Caco-2 (cell line): Measurements from ENCODE around the gene GLI1. TPM values are rescaled to one million over a fixed set of nuclear protein-coding genes. Genes with fewer than 3 reads are reported as not detected.

Experiments
- BruUV-seq: library from RNA; stranded (reverse); fragments of 400-500 nt; replicated peaks from 2 replicates; lab custom pipeline; 2021; lab: Mats Ljungman, UMichigan
- CTCF ChIA-PET: fragments of 300-600 bp; sonication (Branson Sonifier 250); formaldehyde crosslinking; loops from one replicate; lab custom pipeline; 2022; ENCODE audit warnings: antibody characterized with exemption; lab: Charles Lee
- POLR2A ChIA-PET: fragments of 300-600 bp; sonication (Branson Sonifier 250); formaldehyde crosslinking; loops from one replicate; lab custom pipeline; 2022; ENCODE audit warnings: antibody characterized with exemption; lab: Charles Lee
- DNase-seq, 2 experiments: peaks; one replicate each; pipeline versions ENCODE4 v3.0.0 to v3.0.0-alpha.2; 2020 to 2022
- H3K27me3 ChIP-seq: replicated peaks from 2 replicates; pipeline ENCODE4 v1.6.0; 2011; ENCODE audit warnings: low read length; ENCODE audit not compliant: control insufficient read depth, insufficient read depth
- H3K36me3 ChIP-seq: 2 replicates; pipeline ENCODE4 v1.5.1; 2011; ENCODE audit warnings: low read length; ENCODE audit not compliant: control insufficient read depth, insufficient read depth
- H3K4me1 ChIP-seq: fragments of 250-450 bp; sonication (Bioruptor Pico); 2 replicates; pipeline ENCODE4 v1.5.1; 2020; ENCODE audit warnings: mild to moderate bottlenecking
- H3K4me3 ChIP-seq: 2 replicates; pipeline ENCODE4 v1.5.1; 2011; ENCODE audit warnings: low read depth, mild to moderate bottlenecking, control low read depth, low read length
- H3K9me3 ChIP-seq: fragments of 250-450 bp; sonication (Bioruptor Pico); 2 replicates; pipeline ENCODE4 v1.5.1; 2020; ENCODE audit warnings: mild to moderate bottlenecking, moderate library complexity
- H3K27ac Mint-ChIP-seq: one replicate; pipeline ENCODE4 v1.8.0; 2022; ENCODE audit warnings: mixed read lengths; ENCODE audit not compliant: unreplicated experiment
- H3K27me3 Mint-ChIP-seq: one replicate; pipeline ENCODE4 v1.8.0; 2022; ENCODE audit warnings: mixed read lengths; ENCODE audit not compliant: insufficient read depth, unreplicated experiment
- H3K36me3 Mint-ChIP-seq: one replicate; pipeline ENCODE4 v1.8.0; 2022; ENCODE audit warnings: mild to moderate bottlenecking, mixed read lengths; ENCODE audit not compliant: insufficient read depth, unreplicated experiment
- H3K4me1 Mint-ChIP-seq: one replicate; pipeline ENCODE4 v1.8.0; 2022; ENCODE audit warnings: low read depth, mixed read lengths; ENCODE audit not compliant: unreplicated experiment
- H3K4me3 Mint-ChIP-seq: one replicate; pipeline ENCODE4 v1.8.0; 2022; ENCODE audit warnings: mild to moderate bottlenecking, moderate library complexity, mixed read lengths; ENCODE audit not compliant: unreplicated experiment
- H3K9me3 Mint-ChIP-seq: one replicate; pipeline ENCODE4 v1.8.0; 2022; ENCODE audit warnings: mixed read lengths; ENCODE audit not compliant: unreplicated experiment
- CTCF ChIP-seq, 2 experiments: fragments of 200-600 bp in 1 of 2; IDR thresholded peaks; 1 replicate in 1 of 2; 2 replicates in 1 of 2; pipeline versions ENCODE4 v1.5.1 to v1.8.0; 2011 to 2022; ENCODE audit warnings: antibody characterized with exemption in 1 of 2, control low read depth in 1 of 2, inconsistent platforms in 1 of 2, low read depth in 1 of 2, low read length in 1 of 2, mild to moderate bottlenecking in 1 of 2, moderate library complexity in 1 of 2; ENCODE audit not compliant: insufficient read depth in 1 of 2, severe bottlenecking in 1 of 2, unreplicated experiment in 1 of 2
- intact Hi-C: fragments of 100-400 bp; cut with micrococcal nuclease; formaldehyde crosslinking; loops from one replicate; pipeline ENCODE4 v1.10.0; 2022; ENCODE audit not compliant: unreplicated experiment
- total RNA-seq: library from RNA; stranded (reverse); gene quantifications from 2 replicates; pipeline ENCODE4 v1.2.3, GENCODE V29; 2022

GLI1 gene
- total RNA-seq, 1 experiment from 2014 or later = 0.48 TPM

GRCh38 chr12:57518920-57519795 is 59.6 kb downstream of the GLI1 start:
- H3K4me1 Mint-ChIP-seq = peaks cover 24% of the 10 kb centered on the region
- POLR2A ChIA-PET = no interaction called here
- no TSS peak for BruUV-seq
- Histone ChIP-seq H3K4me3 (peak overlapping the region; percentile 71), H3K4me1 (peaks cover 25% of the 10 kb centered on the region), H3K27me3 (no peaks in the 10 kb centered on the region), H3K36me3 (peaks cover 4% of the 10 kb centered on the region), H3K9me3 (no peaks in the 10 kb centered on the region)
- H3K9me3 Mint-ChIP-seq = no peaks in the 10 kb centered on the region
- CTCF ChIA-PET = no interaction called here
- intact Hi-C loops = no loop called here
- peak overlapping the region; percentile 94 for H3K27ac Mint-ChIP-seq
- peak; percentile 74 to 75 for DNase-seq
- no peak for TF ChIP-seq CTCF (IDR thresholded peaks at IDR 0.05; ENCODE audit: insufficient read depth in 1 of 2, low read depth in 1 of 2, low read length in 1 of 2, severe bottlenecking in 1 of 2, unreplicated experiment in 1 of 2)
- no peaks in the 10 kb centered on the region for H3K27me3 Mint-ChIP-seq
- H3K4me3 Mint-ChIP-seq = peak overlapping the region; percentile 86
- H3K36me3 Mint-ChIP-seq = peaks cover 98% of the 10 kb centered on the region

- TF ChIP-seq CTCF (IDR thresholded peaks at IDR 0.05; ENCODE audit: insufficient read depth in 1 of 2, low read depth in 1 of 2, low read length in 1 of 2, severe bottlenecking in 1 of 2, unreplicated experiment in 1 of 2) = no peak
- DNase-seq = peak; percentile 70 to 71
- intact Hi-C loops = loop anchor here (5.0 kb wide), 2 partner anchors 103 to 208 kb away; no protein-coding TSS in a partner anchor
- H3K36me3 Mint-ChIP-seq = peaks cover 94% of the 10 kb centered on the region
- Histone ChIP-seq H3K4me3 (peak overlapping the region; percentile 71), H3K9me3 (no peaks in the 10 kb centered on the region), H3K36me3 (peaks cover 4% of the 10 kb centered on the region), H3K4me1 (peaks cover 30% of the 10 kb centered on the region), H3K27me3 (no peaks in the 10 kb centered on the region)
- no TSS peak for BruUV-seq
- H3K4me1 Mint-ChIP-seq = peaks cover 29% of the 10 kb centered on the region
- peak overlapping the region; percentile 86 for H3K4me3 Mint-ChIP-seq
- ChIA-PET CTCF (interaction anchor here (1.2 kb wide), 1 partner anchor 61 kb away, joined by 4 read pairs; no protein-coding TSS in a partner anchor), POLR2A (interaction anchor here (1.4 to 1.6 kb wide), 2 partner anchors 27 to 31 kb away, joined by 5 to 6 read pairs; partner anchors contain the start of gene DCTN2)
- H3K9me3 Mint-ChIP-seq = no peaks in the 10 kb centered on the region
- peak overlapping the region; percentile 94 for H3K27ac Mint-ChIP-seq
- no peaks in the 10 kb centered on the region for H3K27me3 Mint-ChIP-seq
These were observed 60.1 kb downstream of the GLI1 start for GRCh38 chr12:57519796-57520052.

DNA sequence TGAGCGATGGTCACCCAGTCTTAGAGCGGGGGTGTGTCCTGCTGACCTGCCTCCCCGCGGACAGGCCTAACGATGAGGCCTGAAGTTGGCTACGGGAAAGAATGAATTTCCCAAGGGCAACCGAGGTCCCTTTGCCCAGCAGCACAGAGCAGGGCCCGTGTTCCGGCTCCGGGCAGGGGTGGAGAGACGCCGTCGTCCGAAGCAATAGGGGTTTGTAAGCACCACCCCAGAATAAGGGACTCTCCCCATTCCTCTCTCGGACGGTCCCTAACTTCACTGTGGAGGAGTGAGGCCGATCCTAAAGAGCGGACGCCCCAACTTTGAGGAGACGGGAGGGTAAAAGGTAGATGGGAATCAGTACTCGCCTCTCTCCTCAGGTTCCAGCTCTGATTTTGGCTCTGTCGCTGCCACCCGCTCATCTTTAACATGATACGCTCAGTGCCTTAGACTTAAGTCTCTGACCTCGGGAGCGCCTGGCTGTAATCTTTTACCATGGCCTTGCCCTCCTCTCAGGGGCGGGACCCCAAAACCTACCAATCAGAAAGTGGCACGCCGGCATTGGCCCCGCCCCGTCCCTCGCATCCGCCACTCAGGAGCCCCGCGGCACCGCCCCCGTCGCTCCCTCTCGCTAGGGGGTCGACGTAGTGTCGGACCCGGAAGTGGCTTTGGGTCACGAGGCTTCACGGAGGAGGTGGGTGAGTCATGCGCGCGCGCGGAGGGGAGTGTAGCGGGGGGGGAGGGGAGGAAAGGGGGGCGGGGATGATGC is 60.7 kb downstream of the GLI1 start, which contains the start of gene DDIT3:
TSS of gene DDIT3 (minus strand) at position 462 of the 766 bp plus-strand sequence. CDS start 3,108 bp downstream, outside the sequence.
- Mint-ChIP-seq H3K27ac (peak within 1 kb of the TSS; percentile 94), H3K36me3 (peaks cover 94% of the 10 kb centered on the region), H3K4me1 (peaks cover 29% of the 10 kb centered on the region), H3K9me3 (no peaks in the 10 kb centered on the region), H3K4me3 (peak within 1 kb of the TSS; percentile 86), H3K27me3 (no peaks in the 10 kb centered on the region)
- no peaks in the 10 kb centered on the region for H3K9me3 ChIP-seq
- peak; percentile 99 for DNase-seq
- BruUV-seq = TSS peak; percentile 58
- peaks cover 6% of the 10 kb centered on the region for H3K36me3 ChIP-seq
- intact Hi-C loops = loop anchor here (5.0 kb wide), 2 partner anchors 102 to 207 kb away; no protein-coding TSS in a partner anchor
- H3K4me1 ChIP-seq = peaks cover 33% of the 10 kb centered on the region
- peak within 1 kb of the TSS; percentile 71 for H3K4me3 ChIP-seq
- TF ChIP-seq CTCF (IDR thresholded peaks at IDR 0.05; ENCODE audit: insufficient read depth in 1 of 2, low read depth in 1 of 2, low read length in 1 of 2, severe bottlenecking in 1 of 2, unreplicated experiment in 1 of 2) = no peak
- CTCF ChIA-PET = interaction anchor here (1.2 kb wide), 1 partner anchor 62 kb away, joined by 4 read pairs; no protein-coding TSS in a partner anchor
- POLR2A ChIA-PET = interaction anchor here (0.5 to 1.6 kb wide), 5 partner anchors 20 to 184 kb away, joined by 3 to 6 read pairs (median 3); partner anchors contain the start of gene DCTN2
- no peaks in the 10 kb centered on the region for H3K27me3 ChIP-seq
